Psoas muscle (tissue), 8 donors: ENCODE data around the gene KRT222. TPM values are rescaled to one million over a fixed set of nuclear protein-coding genes. Genes with fewer than 3 reads are reported as not detected.

Source experiments
- ATAC-seq, 4 donors: fragments of 200-7000 bp; cut with Tn5 transposase; one replicate each; pipeline ENCODE4 v1.9.1; 2020; ENCODE audit warnings: moderate library complexity in 3 of 4, mild to moderate bottlenecking in 2 of 4
- DNase-seq, 2 donors: peaks; one replicate each; pipeline ENCODE4 v3.0.0-alpha.2; 2020
- H3K27ac ChIP-seq: fragments of 200-600 bp; one replicate; pipeline ENCODE4 v1.8.0; 2022
- H3K27me3 ChIP-seq, 3 donors: fragments of 200-600 bp in 1 of 3; one replicate each; pipeline versions ENCODE4 v1.6.1 to v1.8.0; 2013 to 2022; ENCODE audit warnings: low read length in 2 of 3, mild to moderate bottlenecking in 2 of 3, moderate library complexity in 1 of 3; ENCODE audit not compliant: insufficient read depth in 3 of 3
- H3K36me3 ChIP-seq, 2 donors: fragments of 200-600 bp in 1 of 2; one replicate each; pipeline versions ENCODE4 v1.6.1 to v1.8.0; 2013 to 2022; ENCODE audit warnings: low read depth in 1 of 2, mild to moderate bottlenecking in 1 of 2, moderate library complexity in 1 of 2; ENCODE audit not compliant: insufficient read depth in 1 of 2
- H3K4me1 ChIP-seq: fragments of 200-600 bp; one replicate; pipeline ENCODE4 v1.8.0; 2022
- H3K4me3 ChIP-seq: fragments of 200-600 bp; one replicate; pipeline ENCODE4 v1.8.0; 2022; ENCODE audit warnings: mild to moderate bottlenecking
- H3K9me3 ChIP-seq: fragments of 200-600 bp; one replicate; pipeline ENCODE4 v1.8.0; 2022
- WGBS, 3 donors: extraction: QIAGEN DNeasy Blood & Tissue Kit; methylation state at CpG; one replicate each; pipeline versions ENCODE4 v1.1.6 to v1.1.7; 2013; 5-methylcytosine and 5-hydroxymethylcytosine counted together
- intact Hi-C, 2 donors: fragments of 100-400 bp; cut with DNase I; formaldehyde crosslinking; loops; one replicate each; pipeline versions ENCODE4 v1.11.0 to v1.14.2; 2022
- polyA plus RNA-seq, 3 donors: library from polyadenylated mRNA; stranded (reverse); fragments of 200-250 nt; gene quantifications; one replicate each; pipeline ENCODE4 v1.2.3, GENCODE V29; 2013
- total RNA-seq, 4 donors: library from RNA; stranded (reverse); fragmentation: NEBNext Ultra II Directional in 2 of 4; extraction: Animal tissue kit (Norgen Biotek cat#: 25700) in 2 of 4; gene quantifications; one replicate each; pipeline versions ENCODE4 v1.2.1 to v1.2.4, GENCODE V29; 2021 to 2023
- TF ChIP-seq, protein P1 (sequence below): fragments of 200-600 bp; IDR thresholded peaks from one replicate; pipeline ENCODE4 v1.8.0; 2022; ENCODE audit warnings: antibody characterized with exemption
- donor health status: healthy with polysubstance abuse.
- donor health status: DM: no; HTN: no; CAD: no; lungs with moderate emphysema.
- donor health status: Bipolar disorder and iron deficiency.
- donor health status: healthy.
- donor health status: DM: yes; HTN: yes; CAD: no.
- donor health status: DM: no; HTN: no; CAD: no.
- donor health status: DM: no; HTN: no; CAD: no.
- donor health status: DM: yes; HTN: yes; CAD: no.

KRT222 gene
- total and polyA plus RNA-seq, 7 donors = 0.08 to 0.37 (median 0.21) TPM; not detected in 3

DNA sequence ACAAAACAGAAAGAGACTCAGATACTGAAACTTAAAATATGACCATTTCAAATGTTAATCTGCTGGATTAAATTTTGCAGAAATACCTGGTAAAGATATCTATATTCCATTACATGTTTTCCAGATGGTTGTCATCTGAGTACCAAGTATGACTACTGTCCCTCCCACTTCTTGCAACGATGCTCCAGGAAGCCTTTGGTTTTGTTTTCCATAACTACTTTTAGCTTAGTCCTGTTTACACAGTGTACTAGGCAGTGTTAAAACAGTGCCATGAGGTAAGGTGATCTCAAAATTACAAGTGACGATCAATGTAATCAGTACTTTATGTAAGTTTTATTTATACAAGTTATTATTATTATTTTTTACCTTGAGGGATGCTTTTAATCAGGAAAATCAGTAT is 35.1 kb downstream of the KRT222 start:
- 13 to 30% (median 24%) methylated on average over 2 of the region's 2 CpGs for WGBS, 3 donors
- H3K27me3 ChIP-seq = no peaks in the 10 kb centered on the region
- no peak overlapping the region for H3K4me3 ChIP-seq
- H3K4me1 ChIP-seq = no peaks in the 10 kb centered on the region
- peaks cover 5 to 76% of the 10 kb centered on the region in 2 donors for H3K36me3 ChIP-seq
- H3K9me3 ChIP-seq = no peaks in the 10 kb centered on the region
- ATAC-seq = no peak
- TF ChIP-seq, protein P1, sequence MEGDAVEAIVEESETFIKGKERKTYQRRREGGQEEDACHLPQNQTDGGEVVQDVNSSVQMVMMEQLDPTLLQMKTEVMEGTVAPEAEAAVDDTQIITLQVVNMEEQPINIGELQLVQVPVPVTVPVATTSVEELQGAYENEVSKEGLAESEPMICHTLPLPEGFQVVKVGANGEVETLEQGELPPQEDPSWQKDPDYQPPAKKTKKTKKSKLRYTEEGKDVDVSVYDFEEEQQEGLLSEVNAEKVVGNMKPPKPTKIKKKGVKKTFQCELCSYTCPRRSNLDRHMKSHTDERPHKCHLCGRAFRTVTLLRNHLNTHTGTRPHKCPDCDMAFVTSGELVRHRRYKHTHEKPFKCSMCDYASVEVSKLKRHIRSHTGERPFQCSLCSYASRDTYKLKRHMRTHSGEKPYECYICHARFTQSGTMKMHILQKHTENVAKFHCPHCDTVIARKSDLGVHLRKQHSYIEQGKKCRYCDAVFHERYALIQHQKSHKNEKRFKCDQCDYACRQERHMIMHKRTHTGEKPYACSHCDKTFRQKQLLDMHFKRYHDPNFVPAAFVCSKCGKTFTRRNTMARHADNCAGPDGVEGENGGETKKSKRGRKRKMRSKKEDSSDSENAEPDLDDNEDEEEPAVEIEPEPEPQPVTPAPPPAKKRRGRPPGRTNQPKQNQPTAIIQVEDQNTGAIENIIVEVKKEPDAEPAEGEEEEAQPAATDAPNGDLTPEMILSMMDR = no peak
- intact Hi-C loops = loop anchor here (10.0 kb wide), 2 partner anchors 95 to 165 kb away; partner anchors contain the start of gene KRT28 (in 1 of the 2)
- no peak overlapping the region for H3K27ac ChIP-seq
- DNase-seq = no peak

DNA sequence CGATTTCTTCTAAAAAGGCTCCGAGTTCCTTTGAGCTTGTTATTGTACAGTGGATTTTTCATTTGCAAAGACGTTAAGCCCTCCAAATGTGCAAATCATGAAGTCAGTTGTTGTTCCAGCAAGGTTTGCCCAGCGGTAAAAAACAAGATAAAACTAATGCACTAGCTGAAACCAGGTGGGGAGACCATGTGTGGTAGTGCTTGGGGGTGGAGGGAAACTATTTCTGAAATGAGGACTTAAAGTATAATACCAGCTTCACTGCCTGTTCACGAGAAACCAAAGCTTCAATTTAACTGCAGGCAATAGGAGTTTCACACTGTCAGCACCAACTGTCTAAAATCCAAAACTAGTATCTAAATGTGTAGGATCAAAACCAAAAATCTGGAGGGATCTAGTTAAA is 39.7 kb downstream of the KRT222 start:
- intact Hi-C loops = loop anchor here (10.0 kb wide), 2 partner anchors 99 to 169 kb away; partner anchors contain the start of gene KRT28 (in 1 of the 2)
- H3K27me3 ChIP-seq = peaks cover 0 to 14% (median 0%) of the 10 kb centered on the region in 3 donors
- peaks cover 3 to 31% of the 10 kb centered on the region in 2 donors for H3K36me3 ChIP-seq
- H3K27ac ChIP-seq = no peak overlapping the region
- no peak overlapping the region for H3K4me3 ChIP-seq
- H3K4me1 ChIP-seq = no peaks in the 10 kb centered on the region
- TF ChIP-seq, protein P1 = no peak
- H3K9me3 ChIP-seq = no peaks in the 10 kb centered on the region
- DNase-seq = no peak
- WGBS, 3 donors = 43 to 51% (median 49%) methylated on average over 5 of the region's 5 CpGs
- ATAC-seq = no peak

DNA sequence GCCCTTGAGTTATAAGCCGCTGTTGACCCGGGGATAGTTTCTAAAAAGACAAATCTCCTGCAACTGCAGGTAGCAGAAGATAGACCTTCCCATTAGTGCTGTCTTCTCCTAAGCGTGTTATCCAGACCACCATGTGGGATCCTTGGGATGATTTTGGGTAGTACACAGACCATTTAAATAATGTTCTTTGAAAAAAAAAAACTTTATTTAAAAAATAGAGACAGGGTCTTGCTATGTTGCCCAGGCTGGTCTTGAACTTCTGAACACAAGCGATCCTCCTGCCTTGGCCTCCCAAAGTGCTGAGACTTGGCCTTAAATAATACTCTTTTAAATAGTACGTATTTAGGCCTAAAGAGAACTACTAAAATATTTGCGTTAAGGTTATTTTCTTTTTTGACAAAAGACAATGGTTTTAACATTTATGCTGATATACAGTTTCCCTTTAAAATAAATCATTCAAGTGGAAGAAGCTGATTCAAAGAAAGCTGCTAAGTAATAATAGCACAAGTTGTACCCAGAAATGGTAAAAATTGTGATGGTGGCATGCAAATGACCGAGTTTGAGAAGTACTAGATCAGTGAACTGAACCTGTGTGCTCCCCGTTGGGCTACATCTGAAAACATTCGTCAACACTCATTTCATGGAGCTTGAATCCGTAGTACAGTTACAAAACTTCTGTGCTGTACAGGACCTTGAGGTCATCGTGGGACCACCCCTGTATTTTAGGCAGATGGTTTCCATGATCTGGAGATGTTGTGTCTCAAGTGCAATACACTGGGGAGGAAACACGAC is 41.4 kb downstream of the KRT222 start:
- Histone ChIP-seq H3K9me3 (no peaks in the 10 kb centered on the region), H3K4me3 (no peak overlapping the region), H3K27ac (no peak overlapping the region), H3K27me3 (peaks cover 0 to 25% (median 0%) of the 10 kb centered on the region in 3 donors), H3K4me1 (no peaks in the 10 kb centered on the region), H3K36me3 (peaks cover 0 to 14% of the 10 kb centered on the region in 2 donors)
- DNase-seq (no peak), ATAC-seq (no peak)
- intact Hi-C loops = loop anchor here (5.0 to 10.0 kb wide), 3 partner anchors 101 to 171 kb away; partner anchors contain the start of gene KRT28 (in 1 of the 2)
- 75 to 85% (median 77%) methylated on average over 12 of the region's 12 CpGs for WGBS, 3 donors
- TF ChIP-seq, protein P1 = no peak

DNA sequence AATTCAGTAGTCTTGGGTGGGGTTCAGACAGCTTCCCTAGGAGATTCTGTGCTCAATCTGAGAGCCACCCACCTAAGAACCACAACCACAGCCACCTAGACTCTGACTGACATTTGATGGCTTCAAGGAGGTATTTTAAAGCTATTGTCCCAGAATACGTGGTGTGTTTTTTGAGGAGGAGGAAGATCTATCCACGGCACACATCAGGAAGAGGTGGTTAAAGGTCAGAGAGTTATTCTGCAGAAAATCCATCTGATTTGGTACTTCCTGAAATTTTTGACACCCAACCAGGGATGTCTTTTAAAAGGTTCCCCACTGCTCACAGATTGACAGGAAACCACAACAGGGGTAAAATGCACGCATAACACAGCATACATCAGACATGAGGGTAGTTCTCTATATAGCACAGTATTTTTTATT is 42.5 kb downstream of the KRT222 start:
- Histone ChIP-seq H3K4me1 (no peaks in the 10 kb centered on the region), H3K27ac (no peak overlapping the region), H3K36me3 (peaks cover 0 to 3% of the 10 kb centered on the region in 2 donors), H3K27me3 (peaks cover 0 to 35% (median 4%) of the 10 kb centered on the region in 3 donors), H3K9me3 (no peaks in the 10 kb centered on the region), H3K4me3 (no peak overlapping the region)
- ATAC-seq (no peak), DNase-seq (no peak)
- intact Hi-C loops = loop anchor here (5.0 to 10.0 kb wide), 3 partner anchors 102 to 172 kb away; partner anchors contain the start of gene KRT28 (in 1 of the 2)
- WGBS, 3 donors = 48 to 53% (median 51%) methylated on average over 3 of the region's 3 CpGs
- TF ChIP-seq, protein P1 = no peak
